HEK293 (cell line): ENCODE measurements around the gene HYOU1.

ENCODE experiments used
- CTCF ChIA-PET: fragments of 350-600 bp; formaldehyde crosslinking; extraction: SDS; loops from one replicate; lab custom pipeline; 2021; ENCODE audit warnings: antibody characterized with exemption; lab: Yijun Ruan, JAX
- POLR2A ChIA-PET: fragments of 300-600 bp; formaldehyde crosslinking; extraction: SDS; loops from one replicate; lab custom pipeline; 2020; ENCODE audit warnings: antibody characterized with exemption, inconsistent platforms; lab: Yijun Ruan, JAX
- H3K27ac ChIP-seq: fragments of 200-500 bp; sonication (Bioruptor generic); 2 replicates; pipeline ENCODE4 v1.5.1; 2014; ENCODE audit warnings: low read depth, low read length, control low read depth, inconsistent platforms; ENCODE audit errors: extremely low read depth
- H3K36me3 ChIP-seq, 2 experiments: fragments of 200-500 bp in 1 of 2; sonication (Bioruptor generic) in 1 of 2; 1 replicate in 1 of 2; 2 replicates in 1 of 2; pipeline ENCODE4 v1.5.1; 2014 to 2017; ENCODE audit warnings: inconsistent platforms in 2 of 2, low read length in 2 of 2; ENCODE audit not compliant: control insufficient read depth in 2 of 2, insufficient read depth in 1 of 2
- H3K4me1 ChIP-seq: fragments of 200-500 bp; sonication (Bioruptor generic); 2 replicates; pipeline ENCODE4 v1.5.1; 2014; ENCODE audit warnings: mild to moderate bottlenecking, low read length, inconsistent platforms; ENCODE audit not compliant: control insufficient read depth, insufficient read depth
- H3K4me3 ChIP-seq: 2 replicates; pipeline ENCODE4 v1.5.1; 2011; ENCODE audit warnings: low read depth, mild to moderate bottlenecking, control low read depth, low read length, moderate library complexity
- H3K9me3 ChIP-seq: fragments of 200-500 bp; sonication (Bioruptor generic); 2 replicates; pipeline ENCODE4 v1.5.1; 2014; ENCODE audit warnings: low read depth, low read length, inconsistent platforms; ENCODE audit not compliant: control insufficient read depth, insufficient read depth
- HIC1 ChIP-seq: fragments of 450-650 bp; formaldehyde crosslinking; IDR thresholded peaks from 2 replicates; pipeline ENCODE4 v1.5.1; 2016; ENCODE audit warnings: missing biosample characterization, missing genetic modification characterization
- INSM2 ChIP-seq: fragments of 450-650 bp; formaldehyde crosslinking; IDR thresholded peaks from 2 replicates; pipeline ENCODE4 v1.5.1; 2016; ENCODE audit warnings: missing biosample characterization, missing genetic modification characterization
- OSR2 ChIP-seq: fragments of 450-650 bp; formaldehyde crosslinking; IDR thresholded peaks from 2 replicates; pipeline ENCODE4 v1.5.1; 2016; ENCODE audit warnings: missing biosample characterization, missing genetic modification characterization
- PRDM2 ChIP-seq: fragments of 450-650 bp; formaldehyde crosslinking; IDR thresholded peaks from 2 replicates; pipeline ENCODE4 v1.5.1; 2016; ENCODE audit warnings: missing biosample characterization, missing genetic modification characterization, borderline replicate concordance
- SCRT1 ChIP-seq: fragments of 450-650 bp; formaldehyde crosslinking; IDR thresholded peaks from 2 replicates; pipeline ENCODE4 v1.5.1; 2016; ENCODE audit warnings: missing biosample characterization, missing genetic modification characterization, borderline replicate concordance
- SP3 ChIP-seq: fragments of 450-650 bp; formaldehyde crosslinking; IDR thresholded peaks from 2 replicates; pipeline ENCODE4 v1.5.1; 2016; ENCODE audit warnings: missing biosample characterization, missing genetic modification characterization
- TCF7L2 ChIP-seq: IDR thresholded peaks from 2 replicates; pipeline ENCODE4 v1.6.1; 2011; ENCODE audit warnings: low read depth, mild to moderate bottlenecking, inconsistent platforms, low read length, moderate library complexity, borderline replicate concordance
- ZBTB17 ChIP-seq: fragments of 450-650 bp; formaldehyde crosslinking; IDR thresholded peaks from 2 replicates; pipeline ENCODE4 v1.5.1; 2016; ENCODE audit warnings: missing biosample characterization, missing genetic modification characterization
- ZFP3 ChIP-seq: fragments of 450-650 bp; formaldehyde crosslinking; IDR thresholded peaks from 2 replicates; pipeline ENCODE4 v1.5.1; 2016; ENCODE audit warnings: low read depth, missing biosample characterization, missing genetic modification characterization
- ZNF112 ChIP-seq: fragments of 450-650 bp; formaldehyde crosslinking; IDR thresholded peaks from 2 replicates; pipeline ENCODE4 v1.5.0; 2017; ENCODE audit warnings: missing biosample characterization, missing genetic modification characterization
- ZNF311 ChIP-seq: fragments of 450-650 bp; formaldehyde crosslinking; IDR thresholded peaks from 2 replicates; pipeline ENCODE4 v1.5.1; 2017; ENCODE audit warnings: missing biosample characterization, missing genetic modification characterization, borderline replicate concordance
- ZNF335 ChIP-seq: fragments of 450-650 bp; formaldehyde crosslinking; conservative IDR thresholded peaks from 2 replicates; pipeline ENCODE4 v1.5.1; 2016; ENCODE audit warnings: missing biosample characterization, missing genetic modification characterization
- ZNF366 ChIP-seq: fragments of 450-650 bp; formaldehyde crosslinking; conservative IDR thresholded peaks from 2 replicates; pipeline ENCODE4 v1.5.1; 2016; ENCODE audit warnings: missing biosample characterization, missing genetic modification characterization
- ZNF426 ChIP-seq: fragments of 450-650 bp; formaldehyde crosslinking; IDR thresholded peaks from 2 replicates; pipeline ENCODE4 v1.5.1; 2017; ENCODE audit warnings: missing biosample characterization, missing genetic modification characterization, mild to moderate bottlenecking, inconsistent platforms, moderate library complexity
- ZNF792 ChIP-seq: fragments of 450-650 bp; formaldehyde crosslinking; IDR thresholded peaks from 2 replicates; pipeline ENCODE4 v1.5.1; 2016; ENCODE audit warnings: missing biosample characterization, missing genetic modification characterization
- ZNF837 ChIP-seq: fragments of 450-650 bp; formaldehyde crosslinking; IDR thresholded peaks from 2 replicates; pipeline ENCODE4 v1.5.1; 2016; ENCODE audit warnings: missing biosample characterization, missing genetic modification characterization
- TF ChIP-seq, protein P1 (sequence below): fragments of 450-650 bp; formaldehyde crosslinking; IDR thresholded peaks from 2 replicates; pipeline ENCODE4 v1.5.1; 2016; ENCODE audit warnings: missing biosample characterization, missing genetic modification characterization

The HYOU1 gene

GRCh38 chr11:119088406-119088805 is 31.4 kb upstream of the HYOU1 start:
- CTCF ChIA-PET: interaction anchor here (1.1 kb wide), 1 partner anchor 235 kb away, joined by 3 read pairs; no protein-coding TSS in a partner anchor

More at GRCh38 chr11:119088406-119088805, 31.4 kb upstream of the HYOU1 start:
- POLR2A ChIA-PET: interaction anchor here (0.6 to 0.9 kb wide), 2 partner anchors 21 to 319 kb away, joined by 4 to 5 read pairs; partner anchors contain the start of gene VPS11
- Histone ChIP-seq H3K4me1 (0 out of 2 replicates have a peak, but pooled peaks cover 3% of the 10 kb centered on the region), H3K9me3 (no peaks in the 10 kb centered on the region), H3K4me3 (no peak overlapping the region), H3K36me3 (peaks cover 0 to 50% of the 10 kb centered on the region in 2 experiments; a peak in 1 of 3 replicates), H3K27ac (no peak overlapping the region)
- TF ChIP-seq SP3 (tag by site-specific recombination): no peak
- no peak for TF ChIP-seq ZNF311 (tag by site-specific recombination)
- no peak for TF ChIP-seq ZNF335
- TF ChIP-seq INSM2 (tag by site-specific recombination): no peak
- no peak for TF ChIP-seq HIC1 (tag by site-specific recombination)
- TF ChIP-seq ZBTB17 (tag by site-specific recombination): no peak
- no peak for TF ChIP-seq PRDM2 (tag by site-specific recombination)
- no peak for TF ChIP-seq OSR2
- no peak for TF ChIP-seq ZNF426 (tag by site-specific recombination)
- no peak for TF ChIP-seq ZNF837
- TF ChIP-seq ZNF112 (tag by site-specific recombination): no peak
- TF ChIP-seq ZFP3: no peak
- TF ChIP-seq ZNF792 (tag by site-specific recombination): no peak
- TF ChIP-seq TCF7L2: no peak
- TF ChIP-seq, protein P1, sequence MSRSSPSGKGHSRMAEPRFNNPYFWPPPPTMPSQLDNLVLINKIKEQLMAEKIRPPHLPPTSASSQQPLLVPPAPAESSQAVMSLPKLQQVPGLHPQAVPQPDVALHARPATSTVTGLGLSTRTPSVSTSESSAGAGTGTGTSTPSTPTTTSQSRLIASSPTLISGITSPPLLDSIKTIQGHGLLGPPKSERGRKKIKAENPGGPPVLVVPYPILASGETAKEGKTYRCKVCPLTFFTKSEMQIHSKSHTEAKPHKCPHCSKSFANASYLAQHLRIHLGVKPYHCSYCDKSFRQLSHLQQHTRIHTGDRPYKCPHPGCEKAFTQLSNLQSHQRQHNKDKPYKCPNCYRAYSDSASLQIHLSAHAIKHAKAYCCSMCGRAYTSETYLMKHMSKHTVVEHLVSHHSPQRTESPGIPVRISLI (tag by site-specific recombination): no peak
- TF ChIP-seq SCRT1 (tag by site-specific recombination): no peak
- TF ChIP-seq ZNF366 (tag by site-specific recombination): no peak
